Measurements from ENCODE around the gene EEF1AKMT1.
"Not testable (repeated sequence)": the region's sequence is repeated elsewhere in the genome, so short reads cannot be mapped to it uniquely, and the experiment has no call there.

The EEF1AKMT1 gene

GRCh38 chr13:20701461-20701860, 72.3 kb downstream of the EEF1AKMT1 start:
- Histone ChIP-seq H3K9ac (ENCODE audit: low read length) (no peak overlapping the region), H3K36me3 (ENCODE audit: control insufficient read depth, insufficient read depth, low read length) (no peaks in the 10 kb centered on the region), H3K4me1 (ENCODE audit: control insufficient read depth, insufficient read depth, low read length) (peaks cover 2% of the 10 kb centered on the region), H3K4me3 (ENCODE audit: low read length) (no peak overlapping the region), H3K27me3 (ENCODE audit: control insufficient read depth, insufficient read depth, low read length) (no peaks in the 10 kb centered on the region), H3K27ac (ENCODE audit: low read depth, low read length) (no peak overlapping the region)

- Histone ChIP-seq H3K27ac (ENCODE audit: low read depth, low read length) (no peak overlapping the region), H3K4me1 (ENCODE audit: control insufficient read depth, insufficient read depth, low read length) (peaks cover 2% of the 10 kb centered on the region), H3K4me3 (ENCODE audit: low read length) (no peak overlapping the region), H3K36me3 (ENCODE audit: control insufficient read depth, insufficient read depth, low read length) (no peaks in the 10 kb centered on the region), H3K27me3 (ENCODE audit: control insufficient read depth, insufficient read depth, low read length) (no peaks in the 10 kb centered on the region), H3K9ac (ENCODE audit: low read length) (no peak overlapping the region)
Observed at GRCh38 chr13:20700288-20700687, 73.5 kb downstream of the EEF1AKMT1 start.

GRCh38 chr13:20699715-20700114, 74.0 kb downstream of the EEF1AKMT1 start:
- Histone ChIP-seq H3K36me3 (ENCODE audit: control insufficient read depth, insufficient read depth, low read length) (no peaks in the 10 kb centered on the region), H3K27ac (ENCODE audit: low read depth, low read length) (no peak overlapping the region), H3K9ac (ENCODE audit: low read length) (no peak overlapping the region), H3K27me3 (ENCODE audit: control insufficient read depth, insufficient read depth, low read length) (no peaks in the 10 kb centered on the region), H3K4me1 (ENCODE audit: control insufficient read depth, insufficient read depth, low read length) (peaks cover 2% of the 10 kb centered on the region), H3K4me3 (ENCODE audit: low read length) (no peak overlapping the region)

- Histone ChIP-seq H3K9ac (ENCODE audit: low read length) (no peak overlapping the region), H3K36me3 (ENCODE audit: control insufficient read depth, insufficient read depth, low read length) (no peaks in the 10 kb centered on the region), H3K27me3 (ENCODE audit: control insufficient read depth, insufficient read depth, low read length) (no peaks in the 10 kb centered on the region), H3K4me1 (ENCODE audit: control insufficient read depth, insufficient read depth, low read length) (no peaks in the 10 kb centered on the region), H3K27ac (ENCODE audit: low read depth, low read length) (no peak overlapping the region), H3K4me3 (ENCODE audit: low read length) (no peak overlapping the region)
Observed at GRCh38 chr13:20696073-20696472, 77.7 kb downstream of the EEF1AKMT1 start.

GRCh38 chr13:20691616-20692015, 82.1 kb downstream of the EEF1AKMT1 start:
- H3K27ac ChIP-seq (ENCODE audit: low read depth, low read length), result no peak overlapping the region
- H3K9ac ChIP-seq (ENCODE audit: low read length), result no peak overlapping the region
- no peaks in the 10 kb centered on the region for H3K36me3 ChIP-seq (ENCODE audit: control insufficient read depth, insufficient read depth, low read length)
- no peaks in the 10 kb centered on the region for H3K4me1 ChIP-seq (ENCODE audit: control insufficient read depth, insufficient read depth, low read length)
- H3K4me3 ChIP-seq (ENCODE audit: low read length), result no peak overlapping the region
- H3K27me3 ChIP-seq (ENCODE audit: control insufficient read depth, insufficient read depth, low read length), result no peaks in the 10 kb centered on the region

GRCh38 chr13:20689291-20689690, 84.5 kb downstream of the EEF1AKMT1 start:
- H3K4me1 ChIP-seq (ENCODE audit: control insufficient read depth, insufficient read depth, low read length), result no peaks in the 10 kb centered on the region
- no peaks in the 10 kb centered on the region for H3K36me3 ChIP-seq (ENCODE audit: control insufficient read depth, insufficient read depth, low read length)
- no peak overlapping the region for H3K9ac ChIP-seq (ENCODE audit: low read length)
- no peak overlapping the region for H3K27ac ChIP-seq (ENCODE audit: low read depth, low read length)
- no peaks in the 10 kb centered on the region for H3K27me3 ChIP-seq (ENCODE audit: control insufficient read depth, insufficient read depth, low read length)
- no peak overlapping the region for H3K4me3 ChIP-seq (ENCODE audit: low read length)

GRCh38 chr13:20686863-20687579, 86.7 kb downstream of the EEF1AKMT1 start:
- Histone ChIP-seq H3K27ac (ENCODE audit: low read depth, low read length) (no peak overlapping the region), H3K36me3 (ENCODE audit: control insufficient read depth, insufficient read depth, low read length) (no peaks in the 10 kb centered on the region), H3K27me3 (ENCODE audit: control insufficient read depth, insufficient read depth, low read length) (no peaks in the 10 kb centered on the region), H3K9ac (ENCODE audit: low read length) (no peak overlapping the region), H3K4me3 (ENCODE audit: low read length) (no peak overlapping the region), H3K4me1 (ENCODE audit: control insufficient read depth, insufficient read depth, low read length) (no peaks in the 10 kb centered on the region)

GRCh38 chr13:20686167-20686566, 87.6 kb downstream of the EEF1AKMT1 start:
- Histone ChIP-seq H3K4me1 (ENCODE audit: control insufficient read depth, insufficient read depth, low read length) (no peaks in the 10 kb centered on the region), H3K27me3 (ENCODE audit: control insufficient read depth, insufficient read depth, low read length) (no peaks in the 10 kb centered on the region), H3K9ac (ENCODE audit: low read length) (no peak overlapping the region)

GRCh38 chr13:20685092-20685491, 88.7 kb downstream of the EEF1AKMT1 start:
- Histone ChIP-seq H3K4me1 (ENCODE audit: control insufficient read depth, insufficient read depth, low read length) (no peaks in the 10 kb centered on the region), H3K27ac (ENCODE audit: low read depth, low read length) (no peak overlapping the region), H3K4me3 (ENCODE audit: low read length) (no peak overlapping the region), H3K27me3 (ENCODE audit: control insufficient read depth, insufficient read depth, low read length) (no peaks in the 10 kb centered on the region), H3K36me3 (ENCODE audit: control insufficient read depth, insufficient read depth, low read length) (no peaks in the 10 kb centered on the region), H3K9ac (ENCODE audit: low read length) (no peak overlapping the region)

More at GRCh38 chr13:20686167-20686566, 87.6 kb downstream of the EEF1AKMT1 start:
- Histone ChIP-seq H3K4me3 (ENCODE audit: low read length) (no peak overlapping the region), H3K36me3 (ENCODE audit: control insufficient read depth, insufficient read depth, low read length) (no peaks in the 10 kb centered on the region), H3K27ac (ENCODE audit: low read depth, low read length) (no peak overlapping the region)

- no peak overlapping the region for H3K27ac ChIP-seq (ENCODE audit: low read depth, low read length)
- H3K4me1 ChIP-seq (ENCODE audit: control insufficient read depth, insufficient read depth, low read length), result no peaks in the 10 kb centered on the region
- no peak overlapping the region for H3K4me3 ChIP-seq (ENCODE audit: low read length)
- no peak overlapping the region for H3K9ac ChIP-seq (ENCODE audit: low read length)
- no peaks in the 10 kb centered on the region for H3K27me3 ChIP-seq (ENCODE audit: control insufficient read depth, insufficient read depth, low read length)
- H3K36me3 ChIP-seq (ENCODE audit: control insufficient read depth, insufficient read depth, low read length), result no peaks in the 10 kb centered on the region
Observed at GRCh38 chr13:20684546-20684945, 89.2 kb downstream of the EEF1AKMT1 start.

GRCh38 chr13:20684041-20684440, 89.7 kb downstream of the EEF1AKMT1 start:
- Histone ChIP-seq H3K36me3 (ENCODE audit: control insufficient read depth, insufficient read depth, low read length) (no peaks in the 10 kb centered on the region), H3K27me3 (ENCODE audit: control insufficient read depth, insufficient read depth, low read length) (no peaks in the 10 kb centered on the region), H3K9ac (ENCODE audit: low read length) (no peak overlapping the region), H3K27ac (ENCODE audit: low read depth, low read length) (no peak overlapping the region), H3K4me1 (ENCODE audit: control insufficient read depth, insufficient read depth, low read length) (no peaks in the 10 kb centered on the region), H3K4me3 (ENCODE audit: low read length) (no peak overlapping the region)

- H3K4me3 ChIP-seq (ENCODE audit: low read length), result no peak overlapping the region
- H3K4me1 ChIP-seq (ENCODE audit: control insufficient read depth, insufficient read depth, low read length), result no peaks in the 10 kb centered on the region
- no peaks in the 10 kb centered on the region for H3K36me3 ChIP-seq (ENCODE audit: control insufficient read depth, insufficient read depth, low read length)
- no peaks in the 10 kb centered on the region for H3K27me3 ChIP-seq (ENCODE audit: control insufficient read depth, insufficient read depth, low read length)
- H3K27ac ChIP-seq (ENCODE audit: low read depth, low read length), result no peak overlapping the region
- no peak overlapping the region for H3K9ac ChIP-seq (ENCODE audit: low read length)
Observed at GRCh38 chr13:20682061-20682460, 91.7 kb downstream of the EEF1AKMT1 start.

- not testable (repeated sequence) for H3K27ac ChIP-seq (ENCODE audit: low read depth, low read length); H3K9ac ChIP-seq (ENCODE audit: low read length); H3K4me3 ChIP-seq (ENCODE audit: low read length); H3K36me3 ChIP-seq (ENCODE audit: control insufficient read depth, insufficient read depth, low read length); H3K27me3 ChIP-seq (ENCODE audit: control insufficient read depth, insufficient read depth, low read length); H3K4me1 ChIP-seq (ENCODE audit: control insufficient read depth, insufficient read depth, low read length)
Observed at GRCh38 chr13:20681481-20681880, 92.3 kb downstream of the EEF1AKMT1 start.
